NCI-H2196 treated with DMSO at 0.1 percent for 48 hours (cell line): ENCODE results near the gene CCPG1.
"Not testable (repeated sequence)": the region's sequence is repeated elsewhere in the genome, so short reads cannot be mapped to it uniquely, and the experiment has no call there.

ENCODE experiments used
- DNase-seq: peaks from one replicate; lab custom pipeline; 2025; ENCODE audit not compliant: unreplicated experiment; lab: John Stamatoyannopoulos, UW

Gene CCPG1

GRCh38 chr15:55408012-55408928 lies at the start of gene CCPG1, which contains the start of gene PIERCE2:
CCPG1 (minus strand) TSS chr15:55408359; CDS start chr15:55389424, 18,935 bp downstream.
PIERCE2 (plus strand) TSS chr15:55408495; CDS start chr15:55408769, 274 bp downstream.
- peak; percentile 72 for DNase-seq

- DNase-seq = peak; percentile 55
Observed at GRCh38 chr15:55457401-55458022, 49.4 kb upstream of the CCPG1 start.

GRCh38 chr15:55447030-55447394 lies 38.9 kb upstream of the CCPG1 start:
- DNase-seq = not testable (repeated sequence)

GRCh38 chr15:55446379-55447029 lies 38.3 kb upstream of the CCPG1 start:
- DNase-seq = not testable (repeated sequence)

- not testable (repeated sequence) for DNase-seq
Observed at GRCh38 chr15:55445936-55446335, 37.8 kb upstream of the CCPG1 start.

GRCh38 chr15:55443141-55443540 lies 35.0 kb upstream of the CCPG1 start:
- not testable (repeated sequence) for DNase-seq

- DNase-seq = no peak
Observed at GRCh38 chr15:55434989-55435825, 27.0 kb upstream of the CCPG1 start.

GRCh38 chr15:55422089-55422488 lies 13.9 kb upstream of the CCPG1 start:
- DNase-seq = no peak

- DNase-seq = no peak
Observed at GRCh38 chr15:55420171-55420866, 12.2 kb upstream of the CCPG1 start.

GRCh38 chr15:55417678-55418077 lies 9.5 kb upstream of the CCPG1 start:
- DNase-seq = not testable (repeated sequence)

GRCh38 chr15:55408976-55409375 lies 817 bp upstream of the CCPG1 start:
- DNase-seq = not testable (repeated sequence)

GRCh38 chr15:55407498-55408011 lies 604 bp downstream of the CCPG1 start:
- DNase-seq = no peak

- no peak for DNase-seq
Observed at GRCh38 chr15:55403531-55403930, 4.6 kb downstream of the CCPG1 start.

GRCh38 chr15:55402707-55403106 lies 5.5 kb downstream of the CCPG1 start:
- no peak for DNase-seq

- DNase-seq = no peak
Observed at GRCh38 chr15:55401786-55402246, 6.3 kb downstream of the CCPG1 start.

- DNase-seq = not testable (repeated sequence)
Observed at GRCh38 chr15:55400050-55400449, 8.1 kb downstream of the CCPG1 start.

GRCh38 chr15:55398243-55398642 lies 9.9 kb downstream of the CCPG1 start:
- DNase-seq = no peak

- DNase-seq = no peak
Observed at GRCh38 chr15:55394694-55395093, 13.5 kb downstream of the CCPG1 start.

- DNase-seq = no peak
Observed at GRCh38 chr15:55389264-55389607, 18.9 kb downstream of the CCPG1 start.

- no peak for DNase-seq
Observed at GRCh38 chr15:55387027-55387426, 21.1 kb downstream of the CCPG1 start.
